Activated CD8-positive, alpha-beta memory T cell treated with anti-CD3 and anti-CD28 coated beads, Interleukin-2, amount 10 ng/mL, durations not matched to agents 7 days and 5 days (primary cell): Measurements from ENCODE around the gene UTP18. TPM values are rescaled to one million over a fixed set of nuclear protein-coding genes. Genes with fewer than 3 reads are reported as not detected.
"Not testable (repeated sequence)": the region's sequence is repeated elsewhere in the genome, so short reads cannot be mapped to it uniquely, and the experiment has no call there.

Experiments used
- ATAC-seq: fragments of 150-1000 bp; cut with Tn5 transposase; one replicate; pipeline ENCODE4 v1.10.0; 2021; ENCODE audit warnings: moderate library complexity
- CTCF ChIA-PET: fragments of 350-600 bp; sonication (Branson Sonifier 250); formaldehyde crosslinking; loops from one replicate; lab custom pipeline; 2021; ENCODE audit warnings: antibody characterized with exemption; lab: Charles Lee
- DNase-seq: peaks from one replicate; pipeline ENCODE4 v3.0.0-alpha.2; 2020
- H3K27ac Mint-ChIP-seq: one replicate; pipeline ENCODE4 v1.8.0; 2021; ENCODE audit warnings: mild to moderate bottlenecking, mixed read lengths
- H3K27me3 Mint-ChIP-seq: one replicate; pipeline ENCODE4 v1.8.0; 2021; ENCODE audit warnings: mixed read lengths
- H3K36me3 Mint-ChIP-seq: one replicate; pipeline ENCODE4 v1.8.0; 2021; ENCODE audit warnings: mild to moderate bottlenecking, mixed read lengths
- H3K4me1 Mint-ChIP-seq: one replicate; pipeline ENCODE4 v1.8.0; 2021; ENCODE audit warnings: mixed read lengths
- H3K4me3 Mint-ChIP-seq: one replicate; pipeline ENCODE4 v1.8.0; 2021; ENCODE audit warnings: mild to moderate bottlenecking, moderate library complexity, mixed read lengths
- H3K9me3 Mint-ChIP-seq: one replicate; pipeline ENCODE4 v1.8.0; 2022; ENCODE audit warnings: low read depth, mixed read lengths
- total RNA-seq, 2 experiments: library from RNA; stranded (reverse); gene quantifications; one replicate each; pipeline ENCODE4 v1.2.3, GENCODE V29; 2021

The UTP18 gene
- total RNA-seq, 2 experiments from 2014 or later = 46.8 to 59.8 TPM

DNA sequence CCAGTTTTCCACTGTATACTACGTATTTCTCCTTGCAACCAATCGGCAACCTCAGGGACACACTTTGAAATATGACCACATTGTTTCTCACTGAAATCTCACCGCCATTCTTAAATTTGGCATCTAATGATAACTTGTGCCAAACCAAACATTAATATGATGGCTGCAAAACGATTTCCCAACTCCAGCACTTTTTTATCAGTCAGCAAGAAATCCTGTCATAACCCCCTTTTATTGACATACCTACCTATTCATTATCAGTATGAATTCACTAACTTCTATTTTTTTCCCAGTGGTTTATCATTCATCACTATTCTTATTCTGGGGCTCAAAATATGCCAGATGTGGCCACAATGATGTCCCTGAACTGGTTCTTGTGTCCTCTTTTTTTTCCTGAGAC is 16.3 kb upstream of the UTP18 start:
- peaks cover 6% of the 10 kb centered on the region for H3K36me3 Mint-ChIP-seq

DNA sequence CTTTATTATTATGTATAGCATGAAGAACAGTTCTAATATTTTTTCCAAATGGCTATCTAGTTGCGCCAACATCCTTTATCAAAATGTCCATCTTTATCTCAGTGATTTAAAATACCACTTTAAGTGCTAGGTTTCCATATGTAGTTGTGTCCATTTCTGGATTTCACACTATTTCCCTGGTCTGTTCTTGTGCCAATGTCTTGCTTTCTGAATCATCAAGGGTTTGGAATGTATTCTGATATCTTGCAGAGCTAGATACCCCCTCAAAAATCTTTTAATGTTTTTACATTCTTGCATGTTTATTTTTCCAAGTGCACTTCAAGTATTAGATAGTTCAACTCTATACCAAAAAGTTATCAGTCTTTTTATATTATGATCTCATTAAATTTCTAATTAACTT is 14.8 kb upstream of the UTP18 start:
- H3K27ac Mint-ChIP-seq = no peak overlapping the region
- peaks cover 10% of the 10 kb centered on the region for H3K36me3 Mint-ChIP-seq
- CTCF ChIA-PET = no interaction called here
- H3K4me3 Mint-ChIP-seq = no peak overlapping the region
- no peak for DNase-seq
- ATAC-seq = no peak
- no peaks in the 10 kb centered on the region for H3K27me3 Mint-ChIP-seq
- peaks cover 9% of the 10 kb centered on the region for H3K4me1 Mint-ChIP-seq
- H3K9me3 Mint-ChIP-seq = no peaks in the 10 kb centered on the region

More for the DNA sequence above, 16.3 kb upstream of the UTP18 start:
- DNase-seq (no peak), ATAC-seq (no peak)
- no peak overlapping the region for H3K4me3 Mint-ChIP-seq
- H3K4me1 Mint-ChIP-seq = peaks cover 9% of the 10 kb centered on the region
- CTCF ChIA-PET = no interaction called here
- H3K9me3 Mint-ChIP-seq = no peaks in the 10 kb centered on the region
- no peaks in the 10 kb centered on the region for H3K27me3 Mint-ChIP-seq
- H3K27ac Mint-ChIP-seq = no peak overlapping the region

DNA sequence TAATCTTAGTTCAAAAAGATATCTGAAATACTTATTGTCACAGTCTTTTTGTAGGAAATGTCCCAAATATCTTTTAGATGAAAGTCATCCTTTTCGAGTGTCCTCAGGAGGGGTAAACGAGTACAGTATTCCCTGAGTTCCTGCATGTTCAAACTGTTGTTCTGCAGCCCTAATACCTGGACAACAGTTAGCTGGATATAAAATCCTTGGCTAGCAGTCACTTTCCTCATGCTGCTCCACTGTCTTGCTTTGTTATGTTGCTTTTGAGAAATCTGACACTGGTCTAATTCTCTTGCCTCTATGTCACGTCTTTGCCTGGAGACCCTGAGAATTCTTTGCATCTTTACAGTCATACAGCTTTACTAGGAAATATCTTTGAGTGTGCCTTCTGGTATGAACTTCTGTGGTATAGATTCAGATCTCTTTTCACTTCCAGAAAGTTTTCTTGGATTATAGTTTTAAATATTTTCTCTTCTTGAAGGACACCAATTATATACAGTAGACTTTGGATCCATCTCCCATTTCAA is 10.0 kb upstream of the UTP18 start:
- ATAC-seq = no peak
- no peaks in the 10 kb centered on the region for H3K9me3 Mint-ChIP-seq
- peaks cover 23% of the 10 kb centered on the region for H3K4me1 Mint-ChIP-seq
- no peak overlapping the region for H3K27ac Mint-ChIP-seq
- no peaks in the 10 kb centered on the region for H3K27me3 Mint-ChIP-seq
- peaks cover 34% of the 10 kb centered on the region for H3K36me3 Mint-ChIP-seq
- CTCF ChIA-PET = interaction anchor here (1.0 to 1.6 kb wide), 2 partner anchors 10 to 12 kb away, joined by 3 to 4 read pairs; partner anchors contain the start of gene UTP18
- no peak for DNase-seq
- H3K4me3 Mint-ChIP-seq = no peak overlapping the region

DNA sequence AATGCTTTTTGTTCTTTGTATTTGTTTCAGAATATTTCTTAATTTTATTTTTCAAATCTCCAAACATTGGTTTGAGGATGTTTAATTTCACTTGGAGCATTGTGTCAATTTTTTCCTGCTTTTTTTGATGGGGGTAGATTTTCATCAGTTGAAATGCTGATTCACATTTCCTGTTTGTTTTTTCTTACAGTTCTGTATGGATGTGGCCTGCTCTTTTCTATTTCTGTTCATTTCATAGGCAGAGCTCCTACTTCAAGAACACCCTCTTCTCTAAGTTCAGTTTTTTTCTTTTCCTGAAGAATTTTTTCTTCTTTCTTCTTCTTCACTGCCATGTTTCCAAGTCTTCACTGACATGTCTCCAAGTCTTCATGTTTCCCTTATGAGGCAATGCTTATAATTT is 9.3 kb upstream of the UTP18 start:
- Mint-ChIP-seq H3K9me3 (no peaks in the 10 kb centered on the region), H3K4me1 (peaks cover 25% of the 10 kb centered on the region), H3K27me3 (no peaks in the 10 kb centered on the region), H3K4me3 (no peak overlapping the region), H3K27ac (peak overlapping the region; percentile 33), H3K36me3 (peaks cover 36% of the 10 kb centered on the region)
- CTCF ChIA-PET = interaction anchor here (1.0 to 1.6 kb wide), 2 partner anchors 10 to 13 kb away, joined by 3 to 4 read pairs; partner anchors contain the start of gene UTP18
- DNase-seq (no peak), ATAC-seq (no peak)

DNA sequence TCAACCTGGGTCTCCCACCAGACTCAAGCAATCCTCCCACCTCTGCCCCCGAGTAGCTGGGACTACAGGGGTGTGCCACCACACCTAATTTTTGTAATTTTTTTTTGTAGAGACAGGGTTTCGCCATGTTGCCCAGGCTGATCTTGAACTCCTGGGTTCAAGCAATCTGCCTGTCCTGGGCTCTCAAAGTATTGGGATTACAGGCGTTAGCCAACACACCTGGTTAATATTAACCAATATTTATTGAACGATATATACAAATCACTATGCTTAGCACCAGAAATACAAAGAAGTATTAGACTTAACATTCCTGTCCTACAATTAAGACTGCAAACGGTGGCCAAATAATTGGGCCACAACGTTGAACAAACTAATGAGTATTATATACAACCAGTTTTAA is 4.7 kb upstream of the UTP18 start:
- no peak for ATAC-seq
- CTCF ChIA-PET = no interaction called here
- no peaks in the 10 kb centered on the region for H3K27me3 Mint-ChIP-seq
- H3K4me1 Mint-ChIP-seq = peaks cover 49% of the 10 kb centered on the region
- H3K9me3 Mint-ChIP-seq = no peaks in the 10 kb centered on the region
- DNase-seq = no peak
- no peak overlapping the region for H3K4me3 Mint-ChIP-seq
- peaks cover 33% of the 10 kb centered on the region for H3K36me3 Mint-ChIP-seq
- no peak overlapping the region for H3K27ac Mint-ChIP-seq

DNA sequence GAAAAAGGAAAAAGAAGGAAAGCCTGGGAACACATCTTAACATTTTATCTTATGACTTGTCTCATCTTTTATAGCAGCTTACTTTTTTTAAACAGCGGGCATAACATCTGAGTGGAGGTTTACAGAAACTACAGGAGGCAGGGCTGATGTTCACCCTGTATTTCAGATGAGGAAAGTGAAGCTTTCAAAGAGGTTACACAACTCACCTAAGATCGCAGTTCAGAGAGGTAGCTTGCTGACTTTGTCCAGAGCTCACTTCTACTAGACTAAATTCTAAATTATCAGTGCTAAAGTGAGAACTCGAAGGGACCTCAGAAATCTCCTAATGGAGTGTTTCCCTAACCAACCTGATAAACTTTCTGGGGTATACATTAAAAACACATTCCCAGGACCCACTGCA is 4.2 kb upstream of the UTP18 start:
- H3K4me1 Mint-ChIP-seq = peaks cover 46% of the 10 kb centered on the region
- H3K27me3 Mint-ChIP-seq = no peaks in the 10 kb centered on the region
- peaks cover 30% of the 10 kb centered on the region for H3K36me3 Mint-ChIP-seq
- DNase-seq (no peak), ATAC-seq (no peak)
- H3K27ac Mint-ChIP-seq = no peak overlapping the region
- CTCF ChIA-PET = no interaction called here
- H3K9me3 Mint-ChIP-seq = no peaks in the 10 kb centered on the region
- no peak overlapping the region for H3K4me3 Mint-ChIP-seq

DNA sequence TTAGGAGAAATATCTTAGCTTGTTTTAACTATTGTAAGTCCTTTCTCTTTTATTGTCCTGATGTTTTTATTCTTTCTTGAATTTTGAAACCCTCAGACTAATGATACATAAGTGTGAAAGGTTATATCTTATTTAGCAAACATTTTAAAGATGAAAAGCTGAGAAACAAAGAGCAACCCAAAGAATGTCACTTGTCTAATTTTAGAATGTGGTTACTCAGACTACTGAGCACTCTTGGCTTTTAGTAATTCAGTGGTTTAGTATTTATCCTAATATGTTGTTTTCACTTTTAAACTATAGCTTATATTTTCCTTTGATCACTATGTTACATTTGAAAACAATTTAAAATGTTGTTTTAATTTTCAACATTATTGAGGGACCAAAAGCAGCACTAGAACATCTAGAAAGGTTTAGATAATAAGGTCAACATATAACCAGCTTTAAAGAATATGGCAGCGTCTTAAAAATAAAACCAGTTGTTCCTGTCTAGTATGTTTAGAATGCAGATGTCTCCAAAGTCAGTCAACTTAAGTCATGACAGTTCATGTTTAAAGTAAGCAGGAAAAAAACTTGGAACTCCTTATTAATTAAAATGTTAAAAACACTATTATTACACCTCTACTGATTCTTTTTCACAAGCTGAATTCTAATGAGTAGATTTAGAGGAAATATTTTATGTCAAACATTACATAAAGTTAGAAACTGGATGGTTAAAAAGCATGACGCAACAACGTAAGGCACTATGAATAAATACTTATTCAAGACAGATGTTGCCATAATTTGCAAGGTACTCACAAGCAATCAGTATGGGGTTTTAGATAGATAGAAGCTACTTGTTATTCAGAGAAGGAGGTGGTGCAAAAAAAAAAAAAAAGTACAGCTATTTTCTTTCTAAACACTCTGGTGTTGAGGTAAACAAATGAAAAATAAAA is 2.9 kb upstream of the UTP18 start:
- H3K27ac Mint-ChIP-seq = no peak overlapping the region
- peak overlapping the region; percentile 10 for H3K4me3 Mint-ChIP-seq
- peaks cover 22% of the 10 kb centered on the region for H3K36me3 Mint-ChIP-seq
- H3K27me3 Mint-ChIP-seq = no peaks in the 10 kb centered on the region
- no peaks in the 10 kb centered on the region for H3K9me3 Mint-ChIP-seq
- ATAC-seq (no peak), DNase-seq (no peak)
- CTCF ChIA-PET = interaction anchor here (0.5 kb wide), 1 partner anchor 23 kb away, joined by 3 read pairs; no protein-coding TSS in a partner anchor
- H3K4me1 Mint-ChIP-seq = peaks cover 50% of the 10 kb centered on the region

DNA sequence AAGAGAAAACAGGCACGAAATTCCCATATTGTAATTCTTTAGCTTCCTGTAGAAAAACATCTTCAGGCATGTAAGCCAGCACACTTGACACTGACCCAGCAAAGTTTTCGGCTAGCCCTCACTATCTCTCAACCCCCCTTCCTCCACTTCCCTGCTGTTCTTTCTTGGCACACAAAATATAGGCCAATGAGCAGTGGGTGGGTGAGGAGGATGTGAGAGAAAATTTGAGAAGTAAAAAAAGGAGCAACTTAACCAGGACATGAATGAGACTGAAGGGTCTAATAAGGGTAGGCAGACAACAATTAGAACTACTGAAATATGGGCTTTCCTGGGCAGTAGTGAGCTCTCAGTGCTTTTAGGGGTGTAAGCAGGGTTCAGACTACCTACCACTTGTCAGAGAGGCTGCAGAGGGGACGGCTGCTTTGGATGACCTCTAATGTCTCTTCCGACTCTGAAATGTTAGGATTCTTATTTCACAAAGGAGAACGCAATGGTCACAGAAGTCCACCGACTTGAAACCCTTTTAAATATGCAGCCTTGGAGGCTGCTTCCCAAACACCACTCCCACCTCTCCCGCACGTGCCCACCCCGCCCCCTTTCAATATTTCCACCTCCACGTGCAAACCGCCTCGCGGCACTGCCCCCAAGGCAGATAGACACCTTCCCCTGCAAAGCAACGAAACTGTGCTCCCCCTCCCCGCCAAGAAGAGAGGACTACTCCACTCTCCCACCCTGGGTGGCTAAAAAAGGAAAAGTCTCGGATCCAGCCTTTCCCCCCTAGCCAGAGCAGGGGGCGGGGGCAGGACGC is 1.4 kb upstream of the UTP18 start:
- Mint-ChIP-seq H3K4me1 (peaks cover 57% of the 10 kb centered on the region), H3K36me3 (peaks cover 26% of the 10 kb centered on the region), H3K4me3 (peak overlapping the region; percentile 77), H3K27me3 (no peaks in the 10 kb centered on the region), H3K9me3 (no peaks in the 10 kb centered on the region), H3K27ac (peak overlapping the region; percentile 72)
- peak; percentile 50 for DNase-seq
- CTCF ChIA-PET = interaction anchor here (0.8 kb wide), 1 partner anchor 23 kb away, joined by 3 read pairs; no protein-coding TSS in a partner anchor
- no peak for ATAC-seq

DNA sequence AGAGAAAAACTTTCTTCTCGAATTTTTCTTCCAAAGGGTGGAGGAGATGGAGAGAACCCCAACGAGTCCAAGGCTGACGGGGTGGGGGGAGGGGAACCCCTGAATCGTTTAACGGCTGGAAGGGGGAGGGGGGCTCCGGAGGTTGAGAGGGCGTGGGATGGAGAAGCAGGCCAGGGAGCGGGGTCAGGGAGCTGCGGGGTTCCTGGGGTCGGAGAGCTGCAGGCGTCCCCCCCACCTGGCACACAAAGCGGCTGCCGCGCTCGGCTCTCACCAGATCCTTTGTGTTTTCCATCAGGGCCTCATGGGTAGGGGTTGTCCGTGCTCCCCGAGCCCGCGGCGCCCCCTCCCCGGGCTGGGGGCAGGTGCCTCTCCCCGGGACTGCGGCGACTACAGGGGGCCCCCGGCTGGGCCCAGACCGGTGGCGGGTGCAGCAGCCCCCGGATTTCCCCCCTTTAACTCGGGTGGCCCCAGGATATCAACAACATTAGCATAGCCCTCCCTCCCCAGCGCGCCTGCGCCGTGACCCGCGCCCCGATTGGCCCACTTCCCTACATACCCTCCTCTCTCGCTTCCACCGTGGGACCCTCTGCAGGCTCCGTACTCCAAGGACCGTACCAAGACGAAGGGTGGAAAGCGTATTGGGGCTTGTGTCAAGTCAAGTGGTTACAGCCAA is 646 bp upstream of the UTP18 start, which contains the start of gene MBTD1:
MBTD1 (minus strand) TSS at position 486 of the 673 bp plus-strand sequence. CDS start 34,888 bp downstream, outside the sequence.
- ATAC-seq (peak; percentile 90), DNase-seq (peak; percentile 98)
- Mint-ChIP-seq H3K4me3 (peak within 1 kb of the TSS; percentile 77), H3K27me3 (no peaks in the 10 kb centered on the region), H3K9me3 (no peaks in the 10 kb centered on the region), H3K4me1 (peaks cover 55% of the 10 kb centered on the region), H3K27ac (peak within 1 kb of the TSS; percentile 97), H3K36me3 (peaks cover 23% of the 10 kb centered on the region)
- CTCF ChIA-PET = no interaction called here

DNA sequence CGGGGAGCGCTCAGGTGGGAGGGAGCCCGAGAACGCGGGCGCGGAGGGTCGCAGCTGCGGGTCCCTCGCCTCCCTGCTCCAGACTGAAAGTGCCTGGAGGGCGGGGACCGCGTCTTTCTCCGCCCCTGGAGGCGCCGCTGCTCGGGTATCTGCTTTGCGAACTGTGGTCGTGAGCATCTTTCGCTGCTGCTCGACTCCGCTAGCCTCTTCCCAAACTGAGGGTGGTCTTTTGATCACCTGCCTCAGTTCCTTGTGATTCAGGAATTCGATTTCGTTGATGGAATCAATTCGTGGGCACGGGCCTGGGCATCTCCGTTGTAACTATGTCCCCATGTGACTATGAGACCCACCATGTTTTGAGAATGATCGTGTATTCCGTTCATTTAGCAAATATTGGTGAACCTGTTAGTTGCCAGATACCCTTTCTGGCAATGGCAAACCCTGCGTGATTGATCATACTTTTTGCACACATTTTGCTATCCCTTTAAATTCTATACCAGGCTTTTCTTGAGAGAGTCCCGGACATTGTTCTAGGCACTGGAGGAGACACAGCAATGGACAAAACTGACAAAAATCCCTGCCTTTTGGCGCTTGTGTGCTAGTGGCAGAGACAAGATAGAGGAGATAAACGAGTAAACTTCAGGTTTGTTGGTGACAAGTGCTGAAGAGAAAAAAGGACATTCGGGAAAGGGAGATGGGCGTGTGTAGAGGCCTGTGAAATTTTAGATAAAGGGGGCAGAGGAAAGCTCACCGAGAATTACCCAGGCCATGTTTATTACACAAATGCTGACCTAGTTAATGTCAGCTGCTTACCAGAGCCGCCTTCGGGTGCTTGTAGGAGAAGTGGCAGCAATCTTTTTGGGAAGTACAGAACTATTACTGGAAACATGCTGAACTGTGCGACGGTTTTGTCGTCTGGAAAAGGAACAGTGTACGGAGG is 948 bp downstream of the UTP18 start:
- Mint-ChIP-seq H3K4me1 (peaks cover 55% of the 10 kb centered on the region), H3K36me3 (peaks cover 24% of the 10 kb centered on the region)
- CTCF ChIA-PET = interaction anchor here (1.0 kb wide), 1 partner anchor 10 kb away, joined by 3 read pairs; no protein-coding TSS in a partner anchor

DNA sequence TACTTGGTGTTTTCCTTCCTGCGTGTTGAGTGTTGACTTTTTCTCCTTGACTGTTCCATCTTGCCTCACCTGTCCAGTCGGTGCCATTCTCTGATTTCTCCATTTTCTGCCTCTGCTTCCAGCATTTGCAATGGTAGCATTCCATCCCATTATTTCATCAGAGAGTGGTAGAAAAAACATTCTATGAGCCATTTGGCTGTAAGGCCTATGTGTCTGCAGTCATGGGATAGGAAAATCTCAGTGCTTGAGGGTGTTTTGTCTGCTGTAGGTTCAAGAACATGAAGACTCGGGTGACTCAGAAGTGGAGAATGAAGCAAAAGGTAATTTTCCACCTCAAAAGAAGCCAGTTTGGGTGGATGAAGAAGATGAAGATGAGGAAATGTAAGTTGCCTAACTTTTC is 2.7 kb downstream of the UTP18 start:
- CTCF ChIA-PET = no interaction called here
- no peaks in the 10 kb centered on the region for H3K27me3 Mint-ChIP-seq

More for the DNA sequence above, 948 bp downstream of the UTP18 start:
- ATAC-seq (no peak), DNase-seq (no peak)
- Mint-ChIP-seq H3K27ac (peak overlapping the region; percentile 97), H3K4me3 (peak overlapping the region; percentile 77), H3K27me3 (no peaks in the 10 kb centered on the region), H3K9me3 (no peaks in the 10 kb centered on the region)

DNA sequence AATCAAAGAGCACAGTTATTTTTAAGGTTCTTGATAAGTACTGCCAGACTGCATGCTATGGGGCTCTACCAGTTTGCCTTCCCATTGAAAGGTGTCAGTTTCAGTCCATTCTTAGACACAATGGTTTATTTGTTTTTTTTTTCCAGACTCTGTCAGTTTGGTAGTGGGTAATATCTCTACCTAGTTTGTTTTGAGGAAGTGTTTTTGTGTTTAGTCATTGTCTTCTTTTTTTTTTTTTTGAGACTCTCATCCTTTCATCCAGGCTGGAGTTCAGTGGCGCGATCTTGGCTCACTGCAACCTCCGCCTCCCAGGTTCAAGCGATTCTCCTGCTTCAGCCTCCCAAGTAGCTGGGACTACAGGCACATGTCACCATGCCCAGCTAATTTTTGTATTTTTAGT is 4.1 kb downstream of the UTP18 start:
- H3K9me3 Mint-ChIP-seq, DNase-seq, H3K4me3 Mint-ChIP-seq, H3K27me3 Mint-ChIP-seq, CTCF ChIA-PET, ATAC-seq: not testable (repeated sequence)
- Mint-ChIP-seq H3K36me3 (peaks cover 44% of the 10 kb centered on the region), H3K4me1 (peaks cover 34% of the 10 kb centered on the region), H3K27ac (peak overlapping the region; percentile 43)

More for the DNA sequence above, 2.7 kb downstream of the UTP18 start:
- peaks cover 34% of the 10 kb centered on the region for H3K36me3 Mint-ChIP-seq
- H3K27ac Mint-ChIP-seq = peak overlapping the region; percentile 27
- DNase-seq = no peak
- peaks cover 47% of the 10 kb centered on the region for H3K4me1 Mint-ChIP-seq
- H3K4me3 Mint-ChIP-seq = peak overlapping the region; percentile 46
- no peak for ATAC-seq
- H3K9me3 Mint-ChIP-seq = no peaks in the 10 kb centered on the region
